Heart left ventricle (tissue), 16 donors: ENCODE measurements around the gene DNAAF9. TPM values are rescaled to one million over a fixed set of nuclear protein-coding genes. Genes with fewer than 3 reads are reported as not detected.
"Not testable (repeated sequence)": the region's sequence is repeated elsewhere in the genome, so short reads cannot be mapped to it uniquely, and the experiment has no call there.

Experiments
- ATAC-seq, 4 donors: fragments of 200-7000 bp; cut with Tn5 transposase; one replicate each; pipeline ENCODE4 v1.9.1; 2020 to 2022; ENCODE audit warnings: moderate library complexity in 4 of 4, mild to moderate bottlenecking in 3 of 4, moderate number of reproducible peaks in 1 of 4
- DNase-seq, 5 donors: peaks; one replicate each; pipeline ENCODE4 v3.0.0-alpha.2; 2020
- H3K27ac ChIP-seq, 12 donors: fragments of 200-600 bp; sonication (generic) in 4 of 12; one replicate each; pipeline versions ENCODE4 v1.5.0 to v1.8.0; 2016 to 2022; ENCODE audit warnings: mild to moderate bottlenecking in 2 of 12
- H3K27me3 ChIP-seq, 9 donors: fragments of 200-600 bp; sonication (generic) in 2 of 9; one replicate each; pipeline versions ENCODE4 v1.5.1 to v1.8.0; 2016 to 2022; ENCODE audit warnings: mild to moderate bottlenecking in 3 of 9
- H3K36me3 ChIP-seq, 9 donors: fragments of 200-600 bp; sonication (generic) in 2 of 9; one replicate each; pipeline versions ENCODE4 v1.5.0 to v1.8.0; 2018 to 2022; ENCODE audit warnings: mild to moderate bottlenecking in 2 of 9
- H3K4me1 ChIP-seq, 12 donors: fragments of 200-600 bp; sonication (generic) in 4 of 12; one replicate each; pipeline versions ENCODE4 v1.5.0 to v1.8.0; 2016 to 2022; ENCODE audit warnings: mild to moderate bottlenecking in 3 of 12
- H3K4me3 ChIP-seq, 12 donors: fragments of 200-600 bp; sonication (generic) in 4 of 12; one replicate each; pipeline versions ENCODE4 v1.5.0 to v1.8.0; 2017 to 2022; ENCODE audit warnings: mild to moderate bottlenecking in 9 of 12, moderate library complexity in 4 of 12
- H3K9me3 ChIP-seq, 12 donors: fragments of 200-600 bp; sonication (generic) in 4 of 12; one replicate each; pipeline versions ENCODE4 v1.5.0 to v1.8.0; 2016 to 2022; ENCODE audit warnings: mild to moderate bottlenecking in 1 of 12
- POLR2A ChIP-seq, 2 donors: fragments of 450-650 bp; IDR thresholded peaks; one replicate each; pipeline ENCODE4 v1.6.1; 2017; ENCODE audit warnings: antibody characterized with exemption in 2 of 2, mild to moderate bottlenecking in 2 of 2, moderate library complexity in 2 of 2
- WGBS, 4 donors: extraction: QIAGEN DNeasy Blood & Tissue Kit in 2 of 4; methylation state at CpG; one replicate each; pipeline versions ENCODE4 v1.1.5 to v1.1.7; 2013 to 2018; 5-methylcytosine and 5-hydroxymethylcytosine counted together
- intact Hi-C, 10 donors: fragments of 100-400 bp; cut with DNase I; formaldehyde crosslinking; loops; one replicate each; pipeline versions ENCODE4 v1.11.1 to v1.14.2; 2022
- polyA plus RNA-seq, 2 donors: library from polyadenylated mRNA; stranded (reverse); fragments of 200-250 nt; gene quantifications; one replicate each; pipeline ENCODE4 v1.2.3, GENCODE V29; 2013
- total RNA-seq, 9 donors: library from RNA; depleted of rRNA in 2 of 9; stranded (reverse); fragments of >200 nt in 2 of 9; fragmentation: NEBNext Ultra II Directional in 3 of 9; extraction: Animal tissue kit (Norgen Biotek cat#: 25700) in 3 of 9; gene quantifications; one replicate each; pipeline versions ENCODE4 v1.1.0 to v1.2.4, GENCODE V29; 2016 to 2023
- TF ChIP-seq, protein P1 (sequence below), 12 donors: fragments of 200-600 bp; sonication (generic) in 4 of 12; IDR thresholded peaks; one replicate each; pipeline versions ENCODE4 v1.5.0 to v1.8.0; 2018 to 2022; ENCODE audit warnings: antibody characterized with exemption in 12 of 12, mild to moderate bottlenecking in 5 of 12
- donor health status: ischemic (EF 13 %, LVEDD 7.1; RV severe dilation, severe dysfunction).
- donor health status: healthy with polysubstance abuse.
- donor health status: DM: no; HTN: yes; CAD: no.
- donor health status: DM: no; HTN: no; CAD: no.
- donor health status: ischemic (EF 25% LVEDD 6.9; RV normal size, moderate dysfunction).
- donor health status: ischemic (EF 25% LVEDD 5.7; RV mildly dilated, moderate dysfunction).
- donor health status: healthy.
- donor health status: DM: yes; HTN: yes; CAD: no.
- donor health status: ischemic (EF 35%, LVEDD 5.7; RV mildly dilated, moderate dysfunction).
- donor health status: nonischemic (EF 11% LVEDD 7.7; RV severe dilation, severe dysfunction).
- donor health status: DM: yes; HTN: yes; CAD: no.
- donor health status: PGD.
- donor health status: ischemic (EF 29% LVEDD 5.4; RV normal size, mild dysfunction).
- donor health status: nonischemic (EF 23%, LVEDD 6.1; RV moderate dilation, normal function).

Gene DNAAF9
- total and polyA plus RNA-seq, 11 donors, result 9.6 to 33.9 (median 21.8) TPM

DNA sequence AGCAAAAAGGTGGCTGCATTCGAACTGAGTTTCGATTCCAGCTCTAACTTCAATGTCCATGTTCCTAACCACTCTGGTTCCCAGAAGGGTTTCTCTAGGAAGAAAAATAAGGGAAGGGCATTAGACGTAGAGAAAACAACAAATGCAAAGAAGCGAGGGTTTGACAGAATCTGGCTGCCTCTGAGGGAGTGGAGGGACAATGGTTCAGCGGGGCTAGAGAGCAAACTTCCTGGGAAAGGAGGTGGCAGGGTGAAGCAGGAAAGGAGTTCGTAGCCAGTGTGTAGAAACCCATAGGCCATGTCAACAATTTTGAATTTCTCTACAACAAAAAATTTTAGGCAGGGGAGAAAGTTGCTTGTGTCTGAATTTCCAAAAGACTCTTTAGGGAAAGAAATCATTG, 14.5 kb upstream of the DNAAF9 start:
- no peak overlapping the region for H3K4me3 ChIP-seq
- no peaks in the 10 kb centered on the region for H3K36me3 ChIP-seq
- peaks cover 0 to 13% (median 0%) of the 10 kb centered on the region in 12 donors for H3K4me1 ChIP-seq
- DNase-seq, result no peak
- H3K27me3 ChIP-seq, result no peaks in the 10 kb centered on the region
- H3K9me3 ChIP-seq, result no peaks in the 10 kb centered on the region
- TF ChIP-seq, protein P1, sequence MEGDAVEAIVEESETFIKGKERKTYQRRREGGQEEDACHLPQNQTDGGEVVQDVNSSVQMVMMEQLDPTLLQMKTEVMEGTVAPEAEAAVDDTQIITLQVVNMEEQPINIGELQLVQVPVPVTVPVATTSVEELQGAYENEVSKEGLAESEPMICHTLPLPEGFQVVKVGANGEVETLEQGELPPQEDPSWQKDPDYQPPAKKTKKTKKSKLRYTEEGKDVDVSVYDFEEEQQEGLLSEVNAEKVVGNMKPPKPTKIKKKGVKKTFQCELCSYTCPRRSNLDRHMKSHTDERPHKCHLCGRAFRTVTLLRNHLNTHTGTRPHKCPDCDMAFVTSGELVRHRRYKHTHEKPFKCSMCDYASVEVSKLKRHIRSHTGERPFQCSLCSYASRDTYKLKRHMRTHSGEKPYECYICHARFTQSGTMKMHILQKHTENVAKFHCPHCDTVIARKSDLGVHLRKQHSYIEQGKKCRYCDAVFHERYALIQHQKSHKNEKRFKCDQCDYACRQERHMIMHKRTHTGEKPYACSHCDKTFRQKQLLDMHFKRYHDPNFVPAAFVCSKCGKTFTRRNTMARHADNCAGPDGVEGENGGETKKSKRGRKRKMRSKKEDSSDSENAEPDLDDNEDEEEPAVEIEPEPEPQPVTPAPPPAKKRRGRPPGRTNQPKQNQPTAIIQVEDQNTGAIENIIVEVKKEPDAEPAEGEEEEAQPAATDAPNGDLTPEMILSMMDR (IDR thresholded peaks at IDR 0.05), result no peak
- TF ChIP-seq POLR2A (IDR thresholded peaks at IDR 0.05), result no peak
- 75 to 83% (median 77%) methylated on average over 6 of the region's 6 CpGs for WGBS, 4 donors
- H3K27ac ChIP-seq, result no peak overlapping the region
- intact Hi-C loops, result no loop called here
- ATAC-seq, result no peak

GRCh38 chr20:3420211-3420707, 12.8 kb upstream of the DNAAF9 start:
- 44 to 49% (median 46%) methylated on average over 3 of the region's 3 CpGs for WGBS, 4 donors
- H3K4me3 ChIP-seq, result no peak overlapping the region
- DNase-seq (peak in 4 of 5 donors; percentile 15 to 63 (median 39)), ATAC-seq (peak; percentile 54 to 86 (median 72))
- H3K36me3 ChIP-seq, result no peaks in the 10 kb centered on the region
- peak overlapping the region in 1 of 12 donors; percentile 76 for H3K27ac ChIP-seq
- peaks cover 0 to 19% (median 0%) of the 10 kb centered on the region in 12 donors for H3K4me1 ChIP-seq
- TF ChIP-seq, protein P1 (IDR thresholded peaks at IDR 0.05), result no peak
- no peak for TF ChIP-seq POLR2A (IDR thresholded peaks at IDR 0.05)
- H3K27me3 ChIP-seq, result no peaks in the 10 kb centered on the region
- intact Hi-C loops, result no loop called here
- peaks cover 0 to 3% (median 0%) of the 10 kb centered on the region in 12 donors for H3K9me3 ChIP-seq

DNA sequence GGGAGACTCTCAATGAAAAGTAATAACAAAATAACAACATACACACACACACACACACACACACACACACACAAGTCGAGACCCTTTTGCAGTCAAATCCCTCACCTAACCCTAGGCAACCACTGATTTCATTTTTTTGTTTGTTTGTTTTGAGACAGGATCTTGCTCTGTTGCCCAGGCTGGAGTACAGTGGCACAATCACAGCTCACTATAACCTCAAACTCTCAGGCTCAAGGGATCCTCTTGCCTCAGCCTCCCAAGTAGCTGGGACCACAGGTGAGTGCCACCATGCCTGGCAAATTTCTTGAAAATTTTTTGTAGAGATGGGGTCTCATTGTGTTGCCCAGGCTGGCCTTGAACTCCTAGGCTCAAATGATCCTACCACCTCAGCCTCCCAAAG, 10.7 kb upstream of the DNAAF9 start:
- H3K36me3 ChIP-seq, H3K27me3 ChIP-seq, H3K9me3 ChIP-seq, ATAC-seq, H3K27ac ChIP-seq, intact Hi-C loops, H3K4me3 ChIP-seq, DNase-seq: not testable (repeated sequence)
- peaks cover 0 to 19% (median 0%) of the 10 kb centered on the region in 12 donors for H3K4me1 ChIP-seq
- WGBS, 4 donors, result 64 to 77% (median 71%) methylated on average over 1 of the region's 1 CpG

- H3K9me3 ChIP-seq, result peaks cover 0 to 3% (median 0%) of the 10 kb centered on the region in 12 donors
- ATAC-seq (no peak), DNase-seq (no peak)
- no peak overlapping the region for H3K4me3 ChIP-seq
- no peaks in the 10 kb centered on the region for H3K36me3 ChIP-seq
- H3K27me3 ChIP-seq, result no peaks in the 10 kb centered on the region
- intact Hi-C loops, result no loop called here
- WGBS, 4 donors, result 86 to 92% (median 88%) methylated on average over 2 of the region's 2 CpGs
- H3K27ac ChIP-seq, result no peak overlapping the region
- TF ChIP-seq, protein P1 (IDR thresholded peaks at IDR 0.05), result no peak
- no peak for TF ChIP-seq POLR2A (IDR thresholded peaks at IDR 0.05)
- peaks cover 0 to 6% (median 0%) of the 10 kb centered on the region in 12 donors for H3K4me1 ChIP-seq
These were observed 6.7 kb upstream of the DNAAF9 start for GRCh38 chr20:3414122-3414521.

DNA sequence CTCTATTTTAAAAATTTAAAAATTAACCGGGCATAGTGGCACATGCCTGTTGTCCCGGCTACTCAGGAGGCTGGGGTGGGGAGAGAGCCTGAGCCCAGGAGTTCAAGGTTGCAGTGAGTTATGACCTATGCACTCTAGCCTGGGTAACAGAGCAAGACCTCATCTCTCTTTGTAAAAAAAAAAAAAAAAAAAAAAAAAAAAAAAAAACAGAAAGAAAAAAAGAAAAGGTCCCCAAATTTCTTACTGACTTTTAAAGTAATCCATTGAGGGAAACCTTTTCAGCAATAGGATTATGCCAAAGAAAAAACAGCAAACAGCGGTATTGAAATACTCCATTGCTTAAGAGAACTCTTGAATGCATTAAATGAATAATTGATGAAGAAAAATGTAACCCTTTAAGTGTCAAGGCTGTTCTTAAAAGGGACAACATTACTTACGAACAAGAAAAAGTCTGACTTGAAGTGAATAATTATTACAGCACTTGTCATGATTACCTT, 6.0 kb upstream of the DNAAF9 start:
- 84 to 91% (median 87%) methylated on average over 4 of the region's 4 CpGs for WGBS, 4 donors
- H3K4me1 ChIP-seq, result peaks cover 0 to 7% (median 0%) of the 10 kb centered on the region in 12 donors

More for the DNA sequence above, 6.0 kb upstream of the DNAAF9 start:
- Histone ChIP-seq H3K9me3 (peaks cover 0 to 3% (median 0%) of the 10 kb centered on the region in 12 donors), H3K27ac (no peak overlapping the region), H3K36me3 (no peaks in the 10 kb centered on the region), H3K4me3 (no peak overlapping the region), H3K27me3 (no peaks in the 10 kb centered on the region)
- intact Hi-C loops, result no loop called here
- ATAC-seq (no peak), DNase-seq (no peak)
- TF ChIP-seq, protein P1 (IDR thresholded peaks at IDR 0.05), result no peak
- no peak for TF ChIP-seq POLR2A (IDR thresholded peaks at IDR 0.05)
